Measurements from ENCODE around the gene ANO2.

The ANO2 gene

DNA sequence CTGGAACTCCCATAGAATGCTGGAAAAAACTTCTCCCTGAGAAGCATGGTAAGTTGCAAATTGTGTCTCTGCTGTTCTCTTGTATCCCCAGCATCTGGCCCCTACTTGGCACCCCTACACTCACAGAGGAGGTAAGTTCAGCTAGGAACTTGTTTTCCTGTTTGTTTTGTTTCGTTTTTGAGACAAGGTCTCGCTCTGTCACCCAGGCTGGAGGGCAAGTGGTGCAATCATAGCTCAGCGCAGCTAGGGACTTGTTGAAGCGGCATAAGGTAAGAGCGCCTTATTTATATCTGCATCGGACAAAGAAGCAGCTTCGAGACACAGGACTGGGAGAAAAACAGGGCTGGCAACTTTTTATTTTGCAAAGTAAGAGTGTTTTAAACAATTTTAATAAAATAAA lies 18.5 kb upstream of the ANO2 start:
- Histone ChIP-seq H3K36me3 (ENCODE audit: insufficient read depth, insufficient read length, low read length) (no peaks in the 10 kb centered on the region), H3K4me1 (ENCODE audit: insufficient read depth, insufficient read length) (peaks cover 13% of the 10 kb centered on the region), H3K27me3 (ENCODE audit: insufficient read depth, insufficient read length) (peaks cover 7% of the 10 kb centered on the region), H3K9me3 (ENCODE audit: insufficient read depth, low read length) (no peaks in the 10 kb centered on the region), H3K4me3 (ENCODE audit: insufficient read length, low read depth) (no peak overlapping the region), H3K9ac (ENCODE audit: insufficient read length, low read depth) (no peak overlapping the region)
- no peak for TF ChIP-seq ZNF274 (IDR thresholded peaks at IDR 0.05; ENCODE audit: low read depth, low read length)
- DNase-seq (ENCODE audit: low read depth, low spot score) = no peak

DNA sequence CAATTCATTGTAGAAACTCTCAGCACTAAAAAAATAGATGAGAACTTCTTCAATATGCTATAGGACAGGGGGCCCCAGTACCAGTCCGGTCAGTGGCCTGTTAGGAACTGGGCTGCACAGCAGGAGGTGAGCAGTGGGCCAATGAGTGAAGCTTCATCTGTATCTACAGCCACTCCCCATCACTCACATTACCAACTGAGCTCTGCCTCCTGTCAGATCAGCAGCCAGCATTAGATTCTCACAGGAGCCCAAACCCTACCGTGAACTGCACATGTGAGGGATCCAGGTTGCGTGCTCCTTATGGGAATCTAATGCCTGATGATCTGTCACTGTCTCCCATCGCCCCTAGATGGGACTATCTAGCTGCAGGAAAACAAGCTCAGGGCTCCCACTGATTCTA lies 15.7 kb upstream of the ANO2 start:
- H3K4me1 ChIP-seq (ENCODE audit: insufficient read depth, insufficient read length) = peaks cover 13% of the 10 kb centered on the region
- no peak overlapping the region for H3K9ac ChIP-seq (ENCODE audit: insufficient read length, low read depth)
- no peak overlapping the region for H3K4me3 ChIP-seq (ENCODE audit: insufficient read length, low read depth)
- H3K36me3 ChIP-seq (ENCODE audit: insufficient read depth, insufficient read length, low read length) = no peaks in the 10 kb centered on the region
- no peak for DNase-seq (ENCODE audit: low read depth, low spot score)
- H3K27me3 ChIP-seq (ENCODE audit: insufficient read depth, insufficient read length) = no peaks in the 10 kb centered on the region
- no peak for TF ChIP-seq ZNF274 (IDR thresholded peaks at IDR 0.05; ENCODE audit: low read depth, low read length)
- TF ChIP-seq SUZ12 (IDR thresholded peaks at IDR 0.05; ENCODE audit: extremely low read depth, insufficient read depth, insufficient read length) = no peak
- TF ChIP-seq YY1 (IDR thresholded peaks at IDR 0.05; ENCODE audit: insufficient read depth, insufficient read length) = no peak
- no peaks in the 10 kb centered on the region; the same call in 1 of the 2 replicates for H3K9me3 ChIP-seq (ENCODE audit: insufficient read depth, low read length)

- Histone ChIP-seq H3K9ac (ENCODE audit: insufficient read length, low read depth) (no peak overlapping the region), H3K4me3 (ENCODE audit: insufficient read length, low read depth) (no peak overlapping the region), H3K27me3 (ENCODE audit: insufficient read depth, insufficient read length) (no peaks in the 10 kb centered on the region), H3K36me3 (ENCODE audit: insufficient read depth, insufficient read length, low read length) (no peaks in the 10 kb centered on the region), H3K4me1 (ENCODE audit: insufficient read depth, insufficient read length) (no peaks in the 10 kb centered on the region), H3K9me3 (ENCODE audit: insufficient read depth, low read length) (no peaks in the 10 kb centered on the region; the same call in 1 of the 2 replicates)
- TF ChIP-seq SUZ12 (IDR thresholded peaks at IDR 0.05; ENCODE audit: extremely low read depth, insufficient read depth, insufficient read length) (no peak), ZNF274 (IDR thresholded peaks at IDR 0.05; ENCODE audit: low read depth, low read length) (no peak), YY1 (IDR thresholded peaks at IDR 0.05; ENCODE audit: insufficient read depth, insufficient read length) (no peak)
- no peak for DNase-seq (ENCODE audit: low read depth, low spot score)
Measured at GRCh38 chr12:5956987-5957386, 11.9 kb upstream of the ANO2 start.

DNA sequence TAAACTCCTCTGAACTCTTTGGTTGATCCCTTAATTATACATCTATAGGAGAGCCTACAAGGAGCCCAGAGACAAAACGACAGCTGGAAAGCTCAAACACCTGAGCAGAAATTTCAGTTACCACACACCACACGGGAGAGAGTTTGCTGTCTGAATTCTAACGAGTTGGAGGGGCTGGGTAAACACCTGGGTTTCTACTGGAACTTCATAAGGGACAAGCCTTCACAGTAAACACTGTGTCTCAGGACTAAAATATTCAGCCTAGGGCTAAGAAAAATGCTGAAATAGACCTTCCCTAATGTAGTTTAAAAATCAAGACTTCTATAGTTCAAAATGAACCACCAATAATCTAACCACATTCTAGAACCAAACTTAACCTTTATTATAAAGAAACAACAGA lies 9.6 kb upstream of the ANO2 start:
- Histone ChIP-seq H3K36me3 (ENCODE audit: insufficient read depth, insufficient read length, low read length) (no peaks in the 10 kb centered on the region), H3K9me3 (ENCODE audit: insufficient read depth, low read length) (no peaks in the 10 kb centered on the region; the same call in 1 of the 2 replicates), H3K27me3 (ENCODE audit: insufficient read depth, insufficient read length) (peaks cover 5% of the 10 kb centered on the region), H3K9ac (ENCODE audit: insufficient read length, low read depth) (no peak overlapping the region), H3K4me1 (ENCODE audit: insufficient read depth, insufficient read length) (no peaks in the 10 kb centered on the region), H3K4me3 (ENCODE audit: insufficient read length, low read depth) (no peak overlapping the region)
- TF ChIP-seq YY1 (IDR thresholded peaks at IDR 0.05; ENCODE audit: insufficient read depth, insufficient read length) (no peak), ZNF274 (IDR thresholded peaks at IDR 0.05; ENCODE audit: low read depth, low read length) (no peak), SUZ12 (IDR thresholded peaks at IDR 0.05; ENCODE audit: extremely low read depth, insufficient read depth, insufficient read length) (no peak)
- DNase-seq (ENCODE audit: low read depth, low spot score) = no peak

- Histone ChIP-seq H3K36me3 (ENCODE audit: insufficient read depth, insufficient read length, low read length) (no peaks in the 10 kb centered on the region), H3K4me3 (ENCODE audit: insufficient read length, low read depth) (no peak overlapping the region), H3K27me3 (ENCODE audit: insufficient read depth, insufficient read length) (peaks cover 7% of the 10 kb centered on the region), H3K9ac (ENCODE audit: insufficient read length, low read depth) (no peak overlapping the region), H3K9me3 (ENCODE audit: insufficient read depth, low read length) (no peaks in the 10 kb centered on the region; the same call in 1 of the 2 replicates), H3K4me1 (ENCODE audit: insufficient read depth, insufficient read length) (peaks cover 1% of the 10 kb centered on the region)
- no peak for DNase-seq (ENCODE audit: low read depth, low spot score)
- no peak for TF ChIP-seq SUZ12 (IDR thresholded peaks at IDR 0.05; ENCODE audit: extremely low read depth, insufficient read depth, insufficient read length)
- TF ChIP-seq YY1 (IDR thresholded peaks at IDR 0.05; ENCODE audit: insufficient read depth, insufficient read length) = no peak
- TF ChIP-seq ZNF274 (IDR thresholded peaks at IDR 0.05; ENCODE audit: low read depth, low read length) = no peak
Measured at GRCh38 chr12:5953835-5954586, 9.0 kb upstream of the ANO2 start.

DNA sequence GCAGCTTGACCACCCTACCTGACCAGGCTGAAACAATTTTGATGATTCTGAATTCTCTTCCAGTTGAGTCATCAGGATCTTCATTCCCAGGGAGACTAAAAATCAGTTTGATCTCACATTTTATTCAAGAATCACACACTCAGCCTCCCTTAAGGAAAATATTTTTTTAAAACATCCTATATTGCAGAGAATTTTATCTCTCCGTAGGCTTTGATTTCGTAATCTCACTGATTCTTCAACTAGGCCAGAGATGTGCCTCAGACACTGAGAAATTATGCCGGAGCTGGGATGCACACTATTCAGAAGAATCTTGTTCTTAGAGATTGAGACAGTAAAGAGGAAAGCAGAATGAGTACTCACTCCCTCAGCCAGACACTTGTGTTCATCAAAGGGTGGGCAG lies 7.0 kb upstream of the ANO2 start:
- H3K9me3 ChIP-seq (ENCODE audit: insufficient read depth, low read length) = no peaks in the 10 kb centered on the region; the same call in 1 of the 2 replicates
- TF ChIP-seq YY1 (IDR thresholded peaks at IDR 0.05; ENCODE audit: insufficient read depth, insufficient read length) (no peak), ZNF274 (IDR thresholded peaks at IDR 0.05; ENCODE audit: low read depth, low read length) (no peak), SUZ12 (IDR thresholded peaks at IDR 0.05; ENCODE audit: extremely low read depth, insufficient read depth, insufficient read length) (no peak)
- DNase-seq (ENCODE audit: low read depth, low spot score) = no peak
- H3K4me3 ChIP-seq (ENCODE audit: insufficient read length, low read depth) = no peak overlapping the region
- no peaks in the 10 kb centered on the region for H3K36me3 ChIP-seq (ENCODE audit: insufficient read depth, insufficient read length, low read length)
- H3K4me1 ChIP-seq (ENCODE audit: insufficient read depth, insufficient read length) = peaks cover 9% of the 10 kb centered on the region
- H3K9ac ChIP-seq (ENCODE audit: insufficient read length, low read depth) = no peak overlapping the region
- peaks cover 25% of the 10 kb centered on the region for H3K27me3 ChIP-seq (ENCODE audit: insufficient read depth, insufficient read length)

DNA sequence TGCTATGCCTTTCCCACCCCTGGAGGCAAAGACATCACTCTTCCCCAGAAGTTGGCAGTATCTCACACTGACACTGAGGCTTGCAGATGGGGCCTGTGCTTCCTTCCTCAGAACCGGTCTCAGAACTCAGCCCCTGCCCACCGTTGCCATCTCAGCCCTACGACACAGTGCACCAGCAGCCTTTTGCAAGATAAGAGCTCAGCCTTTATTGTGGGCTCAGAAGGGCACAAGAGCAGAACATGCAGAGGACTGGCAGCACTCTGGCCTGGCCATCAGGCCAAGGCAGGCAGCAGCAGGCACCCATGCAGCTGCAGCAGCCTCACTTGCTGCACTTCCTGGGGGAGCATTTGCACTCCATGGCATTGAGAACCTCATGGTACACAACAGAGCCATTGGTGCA lies 3.6 kb upstream of the ANO2 start:
- Histone ChIP-seq H3K9me3 (ENCODE audit: insufficient read depth, low read length) (peaks cover 6% of the 10 kb centered on the region; the same call in 1 of the 2 replicates), H3K27me3 (ENCODE audit: insufficient read depth, insufficient read length) (peaks cover 57% of the 10 kb centered on the region), H3K4me3 (ENCODE audit: insufficient read length, low read depth) (no peak overlapping the region), H3K4me1 (ENCODE audit: insufficient read depth, insufficient read length) (peaks cover 14% of the 10 kb centered on the region), H3K36me3 (ENCODE audit: insufficient read depth, insufficient read length, low read length) (no peaks in the 10 kb centered on the region), H3K9ac (ENCODE audit: insufficient read length, low read depth) (no peak overlapping the region)
- TF ChIP-seq SUZ12 (IDR thresholded peaks at IDR 0.05; ENCODE audit: extremely low read depth, insufficient read depth, insufficient read length) (no peak), ZNF274 (IDR thresholded peaks at IDR 0.05; ENCODE audit: low read depth, low read length) (no peak), YY1 (IDR thresholded peaks at IDR 0.05; ENCODE audit: insufficient read depth, insufficient read length) (no peak)
- no peak for DNase-seq (ENCODE audit: low read depth, low spot score)
